Fibroblast of pulmonary artery (primary cell): ENCODE measurements around the gene NPAT.

Source experiments
- DNase-seq: peaks from one replicate; pipeline ENCODE4 v3.0.0-alpha.2; 2010; ENCODE audit warnings: low read depth
- H3K4me3 ChIP-seq: replicated peaks from 2 replicates; pipeline ENCODE4 v1.5.1; 2011; ENCODE audit warnings: low read depth, mild to moderate bottlenecking, control low read depth, low read length, moderate library complexity
- TF ChIP-seq, protein P1 (sequence below): IDR thresholded peaks from 2 replicates; pipeline ENCODE4 v1.5.1; 2011; ENCODE audit warnings: mild to moderate bottlenecking, control low read depth, low read length, inconsistent platforms; ENCODE audit errors: missing control alignments

Gene NPAT

GRCh38 chr11:108228251-108228650, 5.8 kb upstream of the NPAT start:
- no peak overlapping the region for H3K4me3 ChIP-seq
- DNase-seq = no peak
- TF ChIP-seq, protein P1, sequence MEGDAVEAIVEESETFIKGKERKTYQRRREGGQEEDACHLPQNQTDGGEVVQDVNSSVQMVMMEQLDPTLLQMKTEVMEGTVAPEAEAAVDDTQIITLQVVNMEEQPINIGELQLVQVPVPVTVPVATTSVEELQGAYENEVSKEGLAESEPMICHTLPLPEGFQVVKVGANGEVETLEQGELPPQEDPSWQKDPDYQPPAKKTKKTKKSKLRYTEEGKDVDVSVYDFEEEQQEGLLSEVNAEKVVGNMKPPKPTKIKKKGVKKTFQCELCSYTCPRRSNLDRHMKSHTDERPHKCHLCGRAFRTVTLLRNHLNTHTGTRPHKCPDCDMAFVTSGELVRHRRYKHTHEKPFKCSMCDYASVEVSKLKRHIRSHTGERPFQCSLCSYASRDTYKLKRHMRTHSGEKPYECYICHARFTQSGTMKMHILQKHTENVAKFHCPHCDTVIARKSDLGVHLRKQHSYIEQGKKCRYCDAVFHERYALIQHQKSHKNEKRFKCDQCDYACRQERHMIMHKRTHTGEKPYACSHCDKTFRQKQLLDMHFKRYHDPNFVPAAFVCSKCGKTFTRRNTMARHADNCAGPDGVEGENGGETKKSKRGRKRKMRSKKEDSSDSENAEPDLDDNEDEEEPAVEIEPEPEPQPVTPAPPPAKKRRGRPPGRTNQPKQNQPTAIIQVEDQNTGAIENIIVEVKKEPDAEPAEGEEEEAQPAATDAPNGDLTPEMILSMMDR = no peak

DNA sequence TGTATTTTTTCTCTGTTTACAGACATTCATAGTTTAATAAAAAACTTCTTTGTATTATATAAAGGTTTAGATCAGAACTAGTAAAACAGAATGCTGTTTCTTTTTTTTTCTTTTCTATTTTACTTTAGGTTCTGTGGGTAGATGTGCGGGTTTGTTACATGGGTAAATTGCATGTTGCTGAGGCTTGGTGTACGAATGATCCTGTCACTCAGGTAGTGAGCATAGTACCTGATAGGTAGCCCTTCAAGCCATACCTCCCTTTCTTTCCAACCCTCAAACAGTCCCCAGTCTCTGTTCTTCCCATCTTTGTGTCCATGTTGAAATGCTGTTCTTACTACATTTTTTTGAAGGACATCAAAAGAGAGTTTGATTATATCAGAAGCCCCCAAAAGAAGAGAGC, 3.6 kb upstream of the NPAT start:
- TF ChIP-seq, protein P1 = no peak
- DNase-seq = no peak
- no peak overlapping the region for H3K4me3 ChIP-seq

GRCh38 chr11:108224911-108225786, 2.7 kb upstream of the NPAT start:
- DNase-seq = no peak
- TF ChIP-seq, protein P1 = no peak
- peak overlapping the region; percentile 93 for H3K4me3 ChIP-seq

DNA sequence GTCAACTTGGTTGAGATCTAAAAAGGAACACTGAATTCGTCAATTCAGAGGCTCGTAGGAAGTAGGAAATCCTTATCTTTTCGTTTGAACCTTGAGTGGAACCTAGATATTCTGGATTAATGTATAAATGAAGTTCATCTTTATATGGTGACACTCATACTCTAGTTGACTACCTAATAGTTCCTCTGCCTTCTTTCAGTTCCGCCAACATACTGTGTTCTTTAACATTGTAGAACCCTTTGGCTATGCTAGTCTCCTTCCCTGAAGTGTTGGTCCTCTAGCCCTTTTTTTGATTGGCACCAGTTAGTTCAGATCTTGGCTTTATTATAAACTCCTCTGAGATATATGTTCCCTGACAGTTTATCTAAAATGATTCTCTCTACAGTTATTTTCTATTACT, 1.9 kb upstream of the NPAT start:
- no peak for DNase-seq
- H3K4me3 ChIP-seq = peak overlapping the region; percentile 93
- TF ChIP-seq, protein P1 = no peak

DNA sequence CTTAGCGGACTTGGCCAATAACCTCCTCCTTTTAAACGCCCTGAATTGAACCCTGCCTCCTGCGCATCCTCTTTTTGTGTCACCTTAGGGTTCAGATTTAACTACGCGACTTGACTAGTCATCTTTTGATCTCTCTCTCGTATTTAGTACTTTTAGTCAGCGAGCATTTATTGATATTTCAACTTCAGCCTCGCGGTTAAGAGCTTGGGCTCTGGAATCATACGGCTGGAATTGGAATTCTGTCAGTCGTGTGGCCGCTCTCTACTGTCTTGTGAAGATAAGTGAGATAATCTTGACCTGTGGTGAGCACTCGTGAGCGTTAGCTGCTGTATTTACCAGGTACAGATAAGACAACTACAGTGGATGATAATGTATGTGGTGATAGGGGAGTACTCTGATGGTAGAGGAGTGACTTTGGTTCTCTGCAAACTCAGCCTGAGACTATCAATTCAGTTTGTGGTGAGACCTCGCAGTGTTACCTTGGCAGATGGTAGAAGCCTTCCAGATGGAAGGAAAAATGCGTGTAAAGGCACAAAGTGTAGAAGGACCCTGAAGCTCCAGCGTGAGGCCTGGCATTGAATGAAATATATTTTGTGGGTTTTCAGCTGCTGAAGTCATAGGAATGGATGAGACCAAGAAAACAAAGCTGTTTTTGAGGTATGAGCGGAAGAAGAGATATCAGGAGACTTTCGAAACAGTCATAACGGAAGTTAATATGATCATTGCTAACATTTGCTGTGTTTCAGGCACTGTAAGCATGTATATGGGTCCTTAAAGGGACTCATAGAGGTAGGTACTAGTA, 1.1 kb upstream of the NPAT start:
- H3K4me3 ChIP-seq = peak overlapping the region; percentile 93
- TF ChIP-seq, protein P1 = no peak
- DNase-seq = peak; percentile 38

- H3K4me3 ChIP-seq = peak overlapping the region; percentile 93
- DNase-seq = no peak
- TF ChIP-seq, protein P1 = no peak
Measured at GRCh38 chr11:108221911-108222573, 396 bp downstream of the NPAT start.
